Spinal cord (tissue), 10 donors: ENCODE data around the gene PDAP1. TPM values are rescaled to one million over a fixed set of nuclear protein-coding genes. Genes with fewer than 3 reads are reported as not detected.
"Not testable (repeated sequence)": the region's sequence is repeated elsewhere in the genome, so short reads cannot be mapped to it uniquely, and the experiment has no call there.

Experiments
- DNase-seq, 6 donors: peaks; one replicate each; pipeline versions ENCODE4 v3.0.0 to v3.0.0-alpha.2; 2013 to 2015; ENCODE audit warnings: low spot score in 6 of 6, low read depth in 4 of 6
- H3K27ac ChIP-seq: one replicate; pipeline ENCODE4 v1.5.1; 2013; ENCODE audit warnings: low read depth, low read length, control low read depth
- H3K27me3 ChIP-seq: one replicate; pipeline ENCODE4 v1.6.1; 2013; ENCODE audit warnings: low read length; ENCODE audit not compliant: control insufficient read depth, insufficient read depth
- H3K36me3 ChIP-seq: one replicate; pipeline ENCODE4 v1.6.1; 2013; ENCODE audit warnings: low read length; ENCODE audit not compliant: control insufficient read depth, insufficient read depth
- H3K4me1 ChIP-seq: one replicate; pipeline ENCODE4 v1.6.1; 2013; ENCODE audit warnings: low read length; ENCODE audit not compliant: control insufficient read depth, insufficient read depth
- H3K4me3 ChIP-seq: one replicate; pipeline ENCODE4 v1.5.1; 2013; ENCODE audit warnings: low read depth, low read length, control low read depth
- H3K9me3 ChIP-seq: one replicate; pipeline ENCODE4 v1.6.1; 2013; ENCODE audit warnings: low read length; ENCODE audit not compliant: control insufficient read depth, insufficient read depth
- WGBS: methylation state at CpG from one replicate; pipeline ENCODE4 v1.1.5; 2013; ENCODE audit warnings: missing lambda C conversion rate; ENCODE audit not compliant: insufficient coverage; 5-methylcytosine and 5-hydroxymethylcytosine counted together
- polyA plus RNA-seq, 2 donors: library from polyadenylated mRNA; unstranded; fragments of 120-200 nt; gene quantifications; one replicate each; pipeline ENCODE4 v1.2.1, GENCODE V29; 2013; ENCODE audit not compliant: insufficient read length in 2 of 2
- total RNA-seq, 2 donors: library from RNA; depleted of rRNA in 1 of 2; stranded (reverse); fragments of 120-200 nt in 1 of 2; fragments of >200 nt in 1 of 2; gene quantifications; one replicate each; pipeline versions ENCODE4 v1.2.3 to v1.2.4, GENCODE V29; 2013 to 2014
- donor health status: healthy.

Gene PDAP1
- total and polyA plus RNA-seq, 4 donors: 19.3 to 213 (median 138) TPM

DNA sequence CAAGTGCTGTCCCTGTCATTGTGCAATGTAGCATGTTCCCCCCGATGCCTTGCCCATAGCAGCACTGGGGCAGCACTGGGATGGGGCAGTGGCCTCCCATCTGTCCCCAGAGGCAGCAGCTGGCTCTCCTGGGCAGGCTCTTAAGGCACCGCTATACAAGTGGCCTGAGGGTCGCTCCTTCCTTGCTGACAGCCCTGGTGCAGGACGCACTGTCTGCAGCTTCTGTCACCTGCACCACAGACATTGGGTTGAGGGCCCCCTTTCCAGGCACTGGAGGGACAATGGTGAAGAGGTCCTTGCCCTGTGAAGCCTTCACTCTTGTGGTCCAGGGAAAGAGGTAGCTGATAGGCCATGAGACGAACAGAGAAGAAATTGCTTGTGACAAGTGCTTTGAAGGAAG is 40.9 kb upstream of the PDAP1 start:
- Histone ChIP-seq H3K27me3 (no peaks in the 10 kb centered on the region), H3K4me1 (no peaks in the 10 kb centered on the region), H3K4me3 (no peak overlapping the region), H3K9me3 (no peaks in the 10 kb centered on the region), H3K27ac (no peak overlapping the region), H3K36me3 (peaks cover 96% of the 10 kb centered on the region)
- DNase-seq: no peak
- 94% methylated on average over 5 of the region's 5 CpGs for WGBS

DNA sequence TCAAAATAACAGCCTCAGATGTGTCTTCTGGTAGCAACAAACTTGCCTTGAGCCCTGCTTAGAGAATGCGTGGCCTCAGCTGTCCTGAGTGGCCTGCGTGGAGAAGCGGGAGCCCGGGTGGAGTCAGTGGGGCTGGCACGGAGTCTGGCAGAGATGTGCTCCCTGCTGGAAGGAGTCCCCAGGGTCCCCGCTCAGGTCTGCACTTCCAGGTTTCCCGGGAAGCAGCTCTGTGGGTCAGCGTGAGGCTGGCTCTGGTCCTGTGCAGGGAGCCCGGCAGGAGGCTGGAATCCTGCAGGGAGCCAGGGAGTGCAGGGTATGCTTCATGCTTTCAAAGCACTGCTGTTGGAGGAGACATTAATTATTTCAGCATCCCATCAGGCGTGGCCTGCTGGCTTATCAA is 40.5 kb upstream of the PDAP1 start:
- Histone ChIP-seq H3K27ac (no peak overlapping the region), H3K4me3 (no peak overlapping the region), H3K4me1 (no peaks in the 10 kb centered on the region), H3K9me3 (no peaks in the 10 kb centered on the region), H3K27me3 (no peaks in the 10 kb centered on the region), H3K36me3 (peaks cover 95% of the 10 kb centered on the region)
- WGBS: 91% methylated on average over 10 of the region's 10 CpGs
- DNase-seq: no peak

DNA sequence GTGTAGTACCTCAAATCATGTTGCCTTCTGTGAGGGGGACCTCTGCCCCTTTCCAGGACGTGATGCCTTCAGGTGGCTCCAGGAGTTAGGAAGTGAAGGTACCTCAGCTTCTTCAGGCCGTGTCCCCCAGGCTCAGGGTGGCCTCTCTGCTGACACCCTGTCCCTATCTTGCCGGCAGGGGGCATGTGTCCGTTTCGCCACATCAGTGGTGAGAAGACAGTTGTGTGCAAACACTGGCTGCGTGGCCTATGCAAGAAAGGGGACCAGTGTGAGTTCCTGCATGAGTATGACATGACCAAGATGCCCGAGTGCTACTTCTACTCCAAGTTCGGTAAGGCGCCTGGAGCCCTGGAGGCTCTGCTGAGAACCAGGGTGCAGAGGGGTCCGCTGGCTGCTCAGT is 39.5 kb upstream of the PDAP1 start:
- Histone ChIP-seq H3K4me3 (no peak overlapping the region), H3K27ac (no peak overlapping the region), H3K9me3 (no peaks in the 10 kb centered on the region), H3K27me3 (no peaks in the 10 kb centered on the region), H3K36me3 (peaks cover 93% of the 10 kb centered on the region), H3K4me1 (no peaks in the 10 kb centered on the region)
- DNase-seq: no peak
- WGBS: 89% methylated on average over 10 of the region's 10 CpGs

DNA sequence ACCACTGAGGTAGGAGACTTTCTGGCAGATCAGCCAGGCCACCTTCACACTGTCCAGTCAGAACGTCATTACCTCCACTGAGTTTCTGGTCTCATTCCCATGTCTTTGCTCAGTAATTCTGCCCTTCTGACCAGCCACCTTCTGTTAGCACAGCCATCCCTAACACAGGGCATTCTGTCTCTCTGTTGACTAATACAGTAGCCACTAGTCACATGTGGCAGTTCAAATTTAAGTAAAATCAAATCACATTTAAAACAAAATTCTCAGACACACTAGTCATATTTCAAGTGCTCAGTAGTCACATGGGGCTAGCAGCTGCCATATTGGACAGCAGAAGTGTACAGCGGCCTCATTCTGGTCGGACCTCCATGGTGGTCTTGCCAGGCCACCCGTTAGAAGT is 37.7 kb upstream of the PDAP1 start:
- no peak overlapping the region for H3K27ac ChIP-seq
- H3K27me3 ChIP-seq: no peaks in the 10 kb centered on the region
- no peaks in the 10 kb centered on the region for H3K9me3 ChIP-seq
- H3K4me1 ChIP-seq: peaks cover 3% of the 10 kb centered on the region
- H3K36me3 ChIP-seq: peaks cover 83% of the 10 kb centered on the region
- H3K4me3 ChIP-seq: no peak overlapping the region
- DNase-seq: no peak
- whole genome bisulfite sequencing: 83% methylated on average over 4 of the region's 4 CpGs

DNA sequence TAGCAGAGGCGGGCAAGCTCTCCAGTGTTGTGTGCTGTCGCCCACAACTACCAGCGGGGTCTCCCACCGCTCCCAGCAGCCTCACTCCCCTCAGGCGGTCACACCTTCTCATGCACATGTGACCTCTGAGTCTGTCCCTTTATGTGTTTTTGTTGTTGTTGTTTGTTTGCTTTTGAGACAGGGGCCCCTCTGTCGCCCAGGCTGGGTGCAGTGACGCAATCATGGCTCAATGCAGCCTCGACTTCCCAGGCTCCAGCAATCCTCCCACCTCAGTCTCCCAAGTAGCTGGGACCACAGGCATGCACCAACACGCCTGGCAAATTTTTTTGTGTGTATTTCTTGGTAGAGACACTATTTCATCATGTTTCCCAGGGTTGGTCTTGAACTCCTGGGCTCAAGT is 31.8 kb upstream of the PDAP1 start:
- DNase-seq: no peak
- no peak overlapping the region for H3K27ac ChIP-seq
- peaks cover 41% of the 10 kb centered on the region for H3K36me3 ChIP-seq
- WGBS: no CpG with 5 or more reads among the region's 9 CpGs
- peak overlapping the region; percentile 94 for H3K4me3 ChIP-seq
- peaks cover 30% of the 10 kb centered on the region for H3K4me1 ChIP-seq
- H3K9me3 ChIP-seq: no peaks in the 10 kb centered on the region
- H3K27me3 ChIP-seq: no peaks in the 10 kb centered on the region

DNA sequence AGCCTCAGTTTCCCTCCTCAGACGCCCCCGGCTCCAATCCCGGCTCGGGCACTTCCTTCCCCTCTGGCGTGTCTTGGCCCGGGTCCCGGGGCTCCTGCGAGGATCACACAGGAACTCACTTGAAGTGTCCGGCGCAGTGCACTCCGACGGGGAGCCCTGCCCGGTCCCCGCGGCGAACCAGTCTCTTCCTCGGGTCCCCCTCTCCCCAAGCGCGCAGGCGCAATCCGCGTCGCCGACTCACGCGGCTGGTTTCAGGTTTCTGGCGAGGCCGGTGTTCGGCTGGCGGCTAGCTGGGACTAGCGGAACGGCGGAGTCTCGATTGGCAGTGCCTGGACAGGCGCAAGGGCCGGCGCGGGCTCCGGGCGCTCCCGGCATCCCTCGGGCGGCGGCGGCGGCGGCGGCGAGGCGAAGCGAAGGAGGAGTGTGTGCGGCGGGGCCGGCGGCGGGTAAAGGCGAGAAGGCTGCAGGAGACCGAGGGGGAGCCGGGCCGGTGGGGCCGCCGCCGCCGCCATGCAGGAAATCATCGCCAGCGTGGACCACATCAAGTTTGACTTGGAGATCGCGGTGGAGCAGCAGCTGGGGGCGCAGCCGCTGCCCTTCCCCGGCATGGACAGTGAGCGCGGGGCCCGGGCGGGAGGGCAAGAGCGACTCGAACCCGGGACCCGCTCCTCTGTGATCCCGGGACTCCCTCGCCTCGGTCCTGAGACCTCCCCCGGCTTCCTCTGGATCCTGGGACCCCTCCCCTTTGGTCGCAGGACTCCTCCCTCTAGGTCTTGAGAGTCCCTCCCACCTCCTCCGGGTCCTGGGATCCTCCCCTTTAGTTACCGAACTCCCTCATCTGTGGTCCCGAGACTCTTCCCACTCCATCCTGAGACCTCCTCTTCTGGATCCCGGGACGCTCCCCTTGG is 30.4 kb upstream of the PDAP1 start, which contains the start of the genes CPSF4 and PTCD1:
Gene CPSF4, plus strand, starts transcription at position 371 of the 908 bp plus-strand sequence. Its CDS starts 140 bp downstream, at position 511.
Gene PTCD1, minus strand, starts transcription at position 226 of the 908 bp plus-strand sequence. CDS start 3,556 bp downstream, outside the sequence.
- no peaks in the 10 kb centered on the region for H3K27me3 ChIP-seq
- peaks cover 30% of the 10 kb centered on the region for H3K4me1 ChIP-seq
- WGBS: under 1% methylated on average over 89 of the region's 89 CpGs
- peak; percentile 77 to 98 (median 91) for DNase-seq
- H3K9me3 ChIP-seq: no peaks in the 10 kb centered on the region
- H3K27ac ChIP-seq: peak within 1 kb of the TSS; percentile 90
- H3K36me3 ChIP-seq: peaks cover 43% of the 10 kb centered on the region
- H3K4me3 ChIP-seq: peak within 1 kb of the TSS; percentile 94

DNA sequence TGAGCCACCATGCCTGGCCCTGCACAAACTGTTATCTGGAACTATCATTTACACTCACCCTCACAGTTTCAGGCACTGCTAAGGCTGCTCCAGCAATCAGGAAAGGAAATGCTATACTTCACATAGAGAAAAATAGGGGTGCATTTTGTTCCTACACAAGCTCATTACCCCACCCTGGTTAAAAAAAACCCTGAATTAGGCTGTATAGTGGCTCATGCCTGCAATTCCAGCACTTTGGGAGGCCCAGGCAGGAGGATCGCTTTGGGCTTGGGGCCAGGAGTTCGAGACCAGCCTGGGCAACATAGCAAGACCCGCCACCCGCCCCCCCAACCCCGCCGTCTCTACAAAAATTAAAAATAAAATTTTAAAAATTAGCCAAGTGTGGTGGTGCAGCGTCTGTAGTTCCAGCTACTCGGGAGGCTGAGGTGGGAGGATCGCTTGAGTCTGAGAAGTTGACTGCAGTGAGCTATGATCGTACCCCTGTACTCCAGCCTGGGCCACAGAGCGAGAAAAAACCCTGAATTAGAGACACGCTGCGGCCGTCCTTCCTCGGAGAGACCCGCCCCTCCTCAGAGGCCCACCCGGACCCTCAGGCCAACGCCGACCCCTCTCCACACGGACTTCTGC is 29.7 kb upstream of the PDAP1 start:
- DNase-seq: no peak
- peaks cover 30% of the 10 kb centered on the region for H3K4me1 ChIP-seq
- peak overlapping the region; percentile 94 for H3K4me3 ChIP-seq
- 2% methylated on average over 14 of the region's 20 CpGs for WGBS
- H3K27ac ChIP-seq: peak overlapping the region; percentile 69
- no peaks in the 10 kb centered on the region for H3K27me3 ChIP-seq
- peaks cover 43% of the 10 kb centered on the region for H3K36me3 ChIP-seq
- H3K9me3 ChIP-seq: no peaks in the 10 kb centered on the region

DNA sequence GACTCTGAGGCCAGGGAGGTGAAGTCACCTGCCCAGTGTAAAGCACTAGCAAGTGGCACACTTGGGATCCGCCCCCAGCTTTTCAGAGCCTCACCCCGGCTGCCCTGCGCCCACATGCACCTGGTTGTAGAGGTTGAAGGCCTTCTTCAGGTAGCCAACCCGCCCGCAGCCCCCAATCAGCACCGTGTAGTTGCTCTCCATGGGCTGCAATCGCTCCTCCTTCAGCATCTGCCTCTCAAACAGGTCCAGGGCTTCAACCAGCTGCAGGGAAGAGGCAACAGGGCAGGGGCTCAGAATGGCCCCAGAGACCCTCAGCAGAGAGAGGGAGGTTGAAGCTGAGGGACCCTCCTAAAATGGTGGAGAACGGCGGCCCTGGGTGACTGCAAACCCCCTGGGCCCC is 24.8 kb upstream of the PDAP1 start:
- no peak for DNase-seq
- H3K4me3 ChIP-seq: no peak overlapping the region
- WGBS: 95% methylated on average over 8 of the region's 9 CpGs
- H3K4me1 ChIP-seq: peaks cover 10% of the 10 kb centered on the region
- H3K27me3 ChIP-seq: no peaks in the 10 kb centered on the region
- H3K36me3 ChIP-seq: peaks cover 72% of the 10 kb centered on the region
- H3K9me3 ChIP-seq: no peaks in the 10 kb centered on the region
- H3K27ac ChIP-seq: no peak overlapping the region

DNA sequence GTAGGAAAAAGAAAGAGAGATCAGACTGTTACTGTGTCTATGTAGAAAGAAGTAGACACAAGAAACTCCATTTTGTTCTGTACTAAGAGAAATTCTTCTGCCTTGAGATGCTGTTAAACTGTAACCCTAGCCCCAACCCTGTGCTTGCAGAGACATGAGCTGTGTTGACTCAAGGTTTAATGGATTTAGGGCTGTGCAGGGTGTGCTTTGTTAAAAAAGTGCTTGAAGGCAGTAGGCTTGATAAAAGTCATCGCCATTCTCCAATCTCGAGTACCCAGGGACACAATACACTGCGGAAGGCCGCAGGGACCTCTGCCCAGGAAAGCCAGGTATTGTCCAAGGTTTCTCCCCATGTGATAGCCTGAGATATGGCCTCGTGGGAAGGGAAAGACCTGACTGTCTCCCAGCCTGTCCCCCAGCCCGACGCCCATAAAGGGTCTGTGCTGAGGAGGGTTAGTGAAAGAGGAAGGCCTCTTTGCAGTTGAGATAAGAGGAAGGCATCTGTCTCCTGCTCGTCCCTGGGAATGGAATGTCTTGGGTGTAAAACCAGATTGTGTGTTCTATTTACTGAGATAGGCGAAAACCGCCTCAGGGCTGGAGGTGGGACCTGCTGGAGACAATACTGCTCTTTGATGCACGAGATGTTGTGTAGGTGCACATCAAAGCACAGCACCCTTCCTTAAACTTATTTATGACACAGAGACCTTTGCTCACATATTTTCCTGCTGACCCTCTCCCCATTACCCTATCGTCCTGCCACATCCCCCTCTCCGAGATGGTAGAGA is 23.6 kb upstream of the PDAP1 start:
- not testable (repeated sequence) for H3K27ac ChIP-seq, H3K4me3 ChIP-seq, DNase-seq, H3K27me3 ChIP-seq, H3K9me3 ChIP-seq, H3K4me1 ChIP-seq
- WGBS: 100% methylated on average over 8 of the region's 13 CpGs
- H3K36me3 ChIP-seq: peaks cover 72% of the 10 kb centered on the region
